Fibroblast of pulmonary artery (primary cell): ENCODE data around the gene PXMP2.

Experiments used
- DNase-seq: peaks from one replicate; pipeline ENCODE4 v3.0.0-alpha.2; 2010; ENCODE audit warnings: low read depth
- H3K4me3 ChIP-seq: replicated peaks from 2 replicates; pipeline ENCODE4 v1.5.1; 2011; ENCODE audit warnings: low read depth, mild to moderate bottlenecking, control low read depth, low read length, moderate library complexity
- CTCF ChIP-seq: IDR thresholded peaks from 2 replicates; pipeline ENCODE4 v1.5.1; 2011; ENCODE audit warnings: mild to moderate bottlenecking, control low read depth, low read length, inconsistent platforms; ENCODE audit errors: missing control alignments

PXMP2 gene

GRCh38 chr12:132710405-132711079 lies 23.2 kb downstream of the PXMP2 start, which contains the start of gene PGAM5:
TSS of gene PGAM5 (plus strand) at chr12:132710842. CDS start at chr12:132710877, 35 bp downstream.
- DNase-seq, result peak; percentile 78
- no peak for TF ChIP-seq CTCF
- H3K4me3 ChIP-seq, result peak within 1 kb of the TSS; percentile 89

- TF ChIP-seq CTCF, result no peak
- DNase-seq, result peak; percentile 16
- peak overlapping the region; percentile 89 for H3K4me3 ChIP-seq
Measured at GRCh38 chr12:132711080-132711843, 23.9 kb downstream of the PXMP2 start.

- no peak for TF ChIP-seq CTCF
- no peak for DNase-seq
- no peak overlapping the region for H3K4me3 ChIP-seq
Measured at GRCh38 chr12:132713123-132713522, 25.7 kb downstream of the PXMP2 start.

- DNase-seq, result no peak
- H3K4me3 ChIP-seq, result no peak overlapping the region
- no peak for TF ChIP-seq CTCF
Measured at GRCh38 chr12:132715874-132716273, 28.5 kb downstream of the PXMP2 start.

- no peak for DNase-seq
- TF ChIP-seq CTCF, result no peak
- H3K4me3 ChIP-seq, result no peak overlapping the region
Measured at GRCh38 chr12:132716356-132716755, 29.0 kb downstream of the PXMP2 start.

GRCh38 chr12:132717011-132717410 lies 29.6 kb downstream of the PXMP2 start:
- no peak overlapping the region for H3K4me3 ChIP-seq
- no peak for DNase-seq
- no peak for TF ChIP-seq CTCF
